Liver (tissue), 3 donors: ENCODE measurements around the gene FES.

Source experiments
- EGR1 ChIP-seq, 2 donors: IDR thresholded peaks; 2 replicates each; pipeline ENCODE4 v1.6.1; 2016 to 2018; ENCODE audit warnings: antibody characterized with exemption in 2 of 2, low read depth in 2 of 2
- GABPA ChIP-seq, 2 donors: IDR thresholded peaks in 1 of 2; conservative IDR thresholded peaks in 1 of 2; 2 replicates each; pipeline ENCODE4 v1.6.1; 2016; ENCODE audit warnings: antibody characterized with exemption in 2 of 2, mild to moderate bottlenecking in 1 of 2, moderate library complexity in 1 of 2
- JUND ChIP-seq, 2 donors: IDR thresholded peaks; 2 replicates each; pipeline ENCODE4 v1.6.1; 2016; ENCODE audit warnings: antibody characterized with exemption in 2 of 2
- SP1 ChIP-seq: IDR thresholded peaks from 2 replicates; pipeline ENCODE4 v1.6.1; 2018; ENCODE audit warnings: antibody characterized with exemption, mild to moderate bottlenecking
- YY1 ChIP-seq: IDR thresholded peaks from 2 replicates; pipeline ENCODE4 v1.6.1; 2016; ENCODE audit warnings: antibody characterized with exemption, mild to moderate bottlenecking
- TF ChIP-seq, protein P1 (sequence below): IDR thresholded peaks from 2 replicates; pipeline ENCODE4 v1.6.1; 2016; ENCODE audit warnings: antibody characterized with exemption
- TF ChIP-seq, protein P2 (sequence below): fragments of 150-350 bp; IDR thresholded peaks from 2 replicates; pipeline ENCODE4 v1.5.1; 2017; ENCODE audit warnings: improper control_type of control experiment, low read depth, low read length; ENCODE audit not compliant: missing input control
- TF ChIP-seq, protein P3 (sequence below): IDR thresholded peaks from 2 replicates; pipeline ENCODE4 v1.6.1; 2016; ENCODE audit warnings: antibody characterized with exemption, mild to moderate bottlenecking
- donor health status: healthy.
- donor health status: healthy.

DNA sequence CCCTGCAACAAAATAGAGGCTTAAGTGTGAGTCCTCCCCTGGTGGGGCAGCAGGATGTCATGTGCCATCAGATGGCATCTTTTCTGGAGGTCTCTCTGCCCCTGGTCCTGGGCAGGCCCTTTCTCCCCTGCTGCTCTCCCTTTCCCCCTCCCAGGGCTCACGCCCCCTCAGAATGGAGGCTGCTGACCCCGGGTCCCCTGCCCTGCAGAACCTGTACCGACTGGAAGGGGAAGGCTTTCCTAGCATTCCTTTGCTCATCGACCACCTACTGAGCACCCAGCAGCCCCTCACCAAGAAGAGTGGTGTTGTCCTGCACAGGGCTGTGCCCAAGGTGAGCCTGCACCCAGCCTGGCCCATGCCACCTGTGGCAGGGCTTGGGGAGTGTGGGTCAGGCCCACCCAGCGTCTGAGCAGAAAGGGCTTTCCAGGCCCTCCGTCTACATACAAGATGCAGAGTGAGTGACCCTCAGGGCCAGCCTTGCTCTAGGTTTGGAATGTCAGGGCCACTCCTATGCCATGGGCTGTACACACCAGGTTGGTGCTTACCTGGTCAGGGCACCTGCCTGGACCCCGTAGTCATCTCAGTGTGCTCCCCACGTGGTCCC is 7.1 kb downstream of the FES start:
- TF ChIP-seq, protein P1, sequence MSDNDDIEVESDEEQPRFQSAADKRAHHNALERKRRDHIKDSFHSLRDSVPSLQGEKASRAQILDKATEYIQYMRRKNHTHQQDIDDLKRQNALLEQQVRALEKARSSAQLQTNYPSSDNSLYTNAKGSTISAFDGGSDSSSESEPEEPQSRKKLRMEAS, result no peak
- TF ChIP-seq, protein P2, sequence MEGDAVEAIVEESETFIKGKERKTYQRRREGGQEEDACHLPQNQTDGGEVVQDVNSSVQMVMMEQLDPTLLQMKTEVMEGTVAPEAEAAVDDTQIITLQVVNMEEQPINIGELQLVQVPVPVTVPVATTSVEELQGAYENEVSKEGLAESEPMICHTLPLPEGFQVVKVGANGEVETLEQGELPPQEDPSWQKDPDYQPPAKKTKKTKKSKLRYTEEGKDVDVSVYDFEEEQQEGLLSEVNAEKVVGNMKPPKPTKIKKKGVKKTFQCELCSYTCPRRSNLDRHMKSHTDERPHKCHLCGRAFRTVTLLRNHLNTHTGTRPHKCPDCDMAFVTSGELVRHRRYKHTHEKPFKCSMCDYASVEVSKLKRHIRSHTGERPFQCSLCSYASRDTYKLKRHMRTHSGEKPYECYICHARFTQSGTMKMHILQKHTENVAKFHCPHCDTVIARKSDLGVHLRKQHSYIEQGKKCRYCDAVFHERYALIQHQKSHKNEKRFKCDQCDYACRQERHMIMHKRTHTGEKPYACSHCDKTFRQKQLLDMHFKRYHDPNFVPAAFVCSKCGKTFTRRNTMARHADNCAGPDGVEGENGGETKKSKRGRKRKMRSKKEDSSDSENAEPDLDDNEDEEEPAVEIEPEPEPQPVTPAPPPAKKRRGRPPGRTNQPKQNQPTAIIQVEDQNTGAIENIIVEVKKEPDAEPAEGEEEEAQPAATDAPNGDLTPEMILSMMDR, result no peak
- TF ChIP-seq JUND (IDR thresholded peaks at IDR 0.05) (no peak), SP1 (no peak), YY1 (no peak), GABPA (IDR thresholded peaks at IDR 0.05 in 1 of 2, conservative IDR thresholded peaks at IDR 0.05 in 1 of 2) (no peak), EGR1 (IDR thresholded peaks at IDR 0.05; ENCODE audit: low read depth in 2 of 2) (no peak)
- TF ChIP-seq, protein P3, sequence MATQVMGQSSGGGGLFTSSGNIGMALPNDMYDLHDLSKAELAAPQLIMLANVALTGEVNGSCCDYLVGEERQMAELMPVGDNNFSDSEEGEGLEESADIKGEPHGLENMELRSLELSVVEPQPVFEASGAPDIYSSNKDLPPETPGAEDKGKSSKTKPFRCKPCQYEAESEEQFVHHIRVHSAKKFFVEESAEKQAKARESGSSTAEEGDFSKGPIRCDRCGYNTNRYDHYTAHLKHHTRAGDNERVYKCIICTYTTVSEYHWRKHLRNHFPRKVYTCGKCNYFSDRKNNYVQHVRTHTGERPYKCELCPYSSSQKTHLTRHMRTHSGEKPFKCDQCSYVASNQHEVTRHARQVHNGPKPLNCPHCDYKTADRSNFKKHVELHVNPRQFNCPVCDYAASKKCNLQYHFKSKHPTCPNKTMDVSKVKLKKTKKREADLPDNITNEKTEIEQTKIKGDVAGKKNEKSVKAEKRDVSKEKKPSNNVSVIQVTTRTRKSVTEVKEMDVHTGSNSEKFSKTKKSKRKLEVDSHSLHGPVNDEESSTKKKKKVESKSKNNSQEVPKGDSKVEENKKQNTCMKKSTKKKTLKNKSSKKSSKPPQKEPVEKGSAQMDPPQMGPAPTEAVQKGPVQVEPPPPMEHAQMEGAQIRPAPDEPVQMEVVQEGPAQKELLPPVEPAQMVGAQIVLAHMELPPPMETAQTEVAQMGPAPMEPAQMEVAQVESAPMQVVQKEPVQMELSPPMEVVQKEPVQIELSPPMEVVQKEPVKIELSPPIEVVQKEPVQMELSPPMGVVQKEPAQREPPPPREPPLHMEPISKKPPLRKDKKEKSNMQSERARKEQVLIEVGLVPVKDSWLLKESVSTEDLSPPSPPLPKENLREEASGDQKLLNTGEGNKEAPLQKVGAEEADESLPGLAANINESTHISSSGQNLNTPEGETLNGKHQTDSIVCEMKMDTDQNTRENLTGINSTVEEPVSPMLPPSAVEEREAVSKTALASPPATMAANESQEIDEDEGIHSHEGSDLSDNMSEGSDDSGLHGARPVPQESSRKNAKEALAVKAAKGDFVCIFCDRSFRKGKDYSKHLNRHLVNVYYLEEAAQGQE, result no peak
